BJ (cell line): ENCODE results near the gene ABRACL. TPM values are rescaled to one million over a fixed set of nuclear protein-coding genes. Genes with fewer than 3 reads are reported as not detected.

ENCODE experiments used
- CTCF ChIA-PET: fragments of 350-600 bp; formaldehyde crosslinking; extraction: SDS; loops from one replicate; lab custom pipeline; 2021; ENCODE audit warnings: antibody characterized with exemption, inconsistent platforms; lab: Yijun Ruan, JAX
- POLR2A ChIA-PET: fragments of 300-600 bp; sonication (Branson Sonifier 250); formaldehyde crosslinking; extraction: SDS; loops from one replicate; lab custom pipeline; 2021; ENCODE audit warnings: antibody characterized with exemption; lab: Charles Lee
- DNase-seq: peaks from one replicate; pipeline ENCODE4 v3.0.0-alpha.2; 2011; ENCODE audit warnings: low read depth
- H3K27me3 ChIP-seq: 2 replicates; pipeline ENCODE4 v1.6.0; 2011; ENCODE audit warnings: low read length; ENCODE audit not compliant: control insufficient read depth, insufficient read depth
- H3K36me3 ChIP-seq: 2 replicates; pipeline ENCODE4 v1.5.1; 2011; ENCODE audit warnings: low read length; ENCODE audit not compliant: control insufficient read depth, insufficient read depth
- H3K4me3 ChIP-seq: 2 replicates; pipeline ENCODE4 v1.5.1; 2011; ENCODE audit warnings: low read depth, mild to moderate bottlenecking, control low read depth, low read length
- polyA plus RNA-seq: library from polyadenylated mRNA; depleted of rRNA; stranded (reverse); fragments of >200 nt; gene quantifications from 2 replicates; pipeline ENCODE4 v1.2.3, GENCODE V29; 2011
- TF ChIP-seq, protein P1 (sequence below): IDR thresholded peaks from 2 replicates; pipeline ENCODE4 v1.5.1; 2011; ENCODE audit warnings: low read depth, mild to moderate bottlenecking, control low read depth, inconsistent platforms, low read length, moderate library complexity; ENCODE audit not compliant: insufficient read depth

The ABRACL gene
- polyA plus RNA-seq, 1 experiment, result 13.1 TPM

DNA sequence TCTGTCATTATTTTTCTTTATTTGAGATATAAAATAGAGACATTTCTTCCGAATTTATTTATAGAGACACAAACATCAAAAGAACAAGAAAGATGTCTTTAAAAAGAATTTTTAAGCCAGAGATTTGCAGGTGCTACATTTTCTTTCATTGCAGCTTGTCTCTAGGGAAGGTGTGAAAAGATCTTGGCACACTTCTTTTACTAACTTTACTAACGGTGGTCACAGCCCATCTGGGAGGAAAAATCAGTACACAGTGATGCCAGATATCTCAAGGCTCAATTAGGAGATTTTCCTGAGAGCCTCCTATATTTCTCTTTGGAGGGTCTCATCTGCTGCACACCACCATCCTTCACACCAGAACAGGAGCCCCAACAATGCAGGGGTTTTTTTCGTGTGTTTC is 29.5 kb downstream of the ABRACL start:
- ChIA-PET CTCF (no interaction called here), POLR2A (no interaction called here)
- Histone ChIP-seq H3K27me3 (peaks cover 2% of the 10 kb centered on the region; the same call in 1 of the 2 replicates), H3K4me3 (no peak overlapping the region), H3K36me3 (no peaks in the 10 kb centered on the region)
- TF ChIP-seq, protein P1, sequence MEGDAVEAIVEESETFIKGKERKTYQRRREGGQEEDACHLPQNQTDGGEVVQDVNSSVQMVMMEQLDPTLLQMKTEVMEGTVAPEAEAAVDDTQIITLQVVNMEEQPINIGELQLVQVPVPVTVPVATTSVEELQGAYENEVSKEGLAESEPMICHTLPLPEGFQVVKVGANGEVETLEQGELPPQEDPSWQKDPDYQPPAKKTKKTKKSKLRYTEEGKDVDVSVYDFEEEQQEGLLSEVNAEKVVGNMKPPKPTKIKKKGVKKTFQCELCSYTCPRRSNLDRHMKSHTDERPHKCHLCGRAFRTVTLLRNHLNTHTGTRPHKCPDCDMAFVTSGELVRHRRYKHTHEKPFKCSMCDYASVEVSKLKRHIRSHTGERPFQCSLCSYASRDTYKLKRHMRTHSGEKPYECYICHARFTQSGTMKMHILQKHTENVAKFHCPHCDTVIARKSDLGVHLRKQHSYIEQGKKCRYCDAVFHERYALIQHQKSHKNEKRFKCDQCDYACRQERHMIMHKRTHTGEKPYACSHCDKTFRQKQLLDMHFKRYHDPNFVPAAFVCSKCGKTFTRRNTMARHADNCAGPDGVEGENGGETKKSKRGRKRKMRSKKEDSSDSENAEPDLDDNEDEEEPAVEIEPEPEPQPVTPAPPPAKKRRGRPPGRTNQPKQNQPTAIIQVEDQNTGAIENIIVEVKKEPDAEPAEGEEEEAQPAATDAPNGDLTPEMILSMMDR, result no peak
- no peak for DNase-seq

GRCh38 chr6:139060332-139060731 is 31.8 kb downstream of the ABRACL start:
- peak; percentile 38 for DNase-seq
- no peak overlapping the region for H3K4me3 ChIP-seq
- ChIA-PET CTCF (no interaction called here), POLR2A (no interaction called here)
- TF ChIP-seq, protein P1, result no peak
- H3K36me3 ChIP-seq, result no peaks in the 10 kb centered on the region
- H3K27me3 ChIP-seq, result no peaks in the 10 kb centered on the region; the same call in 1 of the 2 replicates

DNA sequence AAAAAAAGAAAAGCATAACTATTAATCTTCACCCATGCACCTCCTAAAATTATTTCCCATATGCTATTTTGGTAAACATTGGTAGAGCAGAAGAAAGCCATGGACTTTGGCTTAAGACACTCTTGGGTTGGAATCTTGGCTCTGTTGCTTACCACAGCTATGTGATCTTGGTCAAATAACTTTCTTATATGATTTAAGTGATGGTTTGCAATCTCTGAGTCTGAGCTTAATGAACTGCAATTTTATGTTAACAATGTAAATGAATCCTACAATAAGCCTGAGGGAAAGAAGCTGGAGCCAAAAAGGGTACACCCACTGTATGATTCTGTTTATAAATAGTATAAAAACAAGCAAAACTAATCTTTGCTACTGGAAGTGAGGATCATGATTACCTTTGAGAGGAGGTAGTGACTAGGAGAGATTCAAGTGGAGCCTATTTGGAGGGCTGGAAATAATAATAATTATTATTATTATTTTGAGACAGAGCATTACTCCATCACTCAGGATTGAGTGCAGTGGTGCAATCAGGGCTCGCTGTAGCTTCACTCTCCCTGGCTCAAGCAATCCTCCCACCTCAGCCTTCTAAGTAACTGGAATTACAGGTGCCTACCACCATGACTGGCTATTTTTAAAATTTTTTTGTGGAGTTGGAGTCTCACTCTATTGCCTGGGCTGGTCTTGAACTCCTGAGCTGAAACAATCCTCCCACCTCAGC is 34.5 kb downstream of the ABRACL start:
- Histone ChIP-seq H3K36me3 (no peaks in the 10 kb centered on the region), H3K4me3 (no peak overlapping the region), H3K27me3 (peaks cover 2% of the 10 kb centered on the region)
- ChIA-PET POLR2A (no interaction called here), CTCF (interaction anchor here (0.6 kb wide), 1 partner anchor 9 kb away, joined by 3 read pairs; no protein-coding TSS in a partner anchor)
- DNase-seq, result peak; percentile 38
- TF ChIP-seq, protein P1, result no peak

GRCh38 chr6:139064981-139065665 is 36.6 kb downstream of the ABRACL start:
- ChIA-PET POLR2A (no interaction called here), CTCF (no interaction called here)
- no peak overlapping the region for H3K4me3 ChIP-seq
- H3K27me3 ChIP-seq, result peaks cover 2% of the 10 kb centered on the region
- TF ChIP-seq, protein P1, result no peak
- no peaks in the 10 kb centered on the region for H3K36me3 ChIP-seq
- no peak for DNase-seq

GRCh38 chr6:139066080-139066479 is 37.5 kb downstream of the ABRACL start:
- no peaks in the 10 kb centered on the region for H3K36me3 ChIP-seq
- POLR2A ChIA-PET, result no interaction called here
- CTCF ChIA-PET, result no interaction called here
- H3K27me3 ChIP-seq, result peaks cover 2% of the 10 kb centered on the region
- TF ChIP-seq, protein P1, result no peak
- no peak for DNase-seq
- H3K4me3 ChIP-seq, result no peak overlapping the region
